GM19452 (cell line): Measurements from ENCODE around the gene ITGBL1.

Source experiments
- ATAC-seq: cut with Tn5 transposase; IDR thresholded peaks from one replicate; pipeline ENCODE4 v1.9.1; 2021; ENCODE audit not compliant: unreplicated experiment

ITGBL1 gene

DNA sequence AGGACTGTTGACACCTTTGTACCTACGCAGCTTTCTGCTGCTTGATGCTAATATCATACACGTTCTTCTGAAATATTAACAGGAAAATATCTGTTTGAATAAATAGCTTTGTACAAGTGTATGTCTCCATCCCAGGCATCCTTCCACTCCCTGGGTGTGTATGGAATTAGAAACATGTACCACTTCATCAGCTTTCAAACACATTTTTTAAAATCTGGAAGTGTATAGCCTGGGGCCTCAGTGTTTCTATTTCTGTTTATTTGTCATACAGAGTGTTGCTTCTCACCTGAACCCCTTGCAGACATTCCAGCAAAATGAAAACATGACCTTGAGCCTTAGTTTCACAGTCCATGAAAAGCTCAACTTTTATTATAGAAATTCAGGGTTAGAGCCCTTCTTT, 168.6 kb downstream of the ITGBL1 start:
- no peak for ATAC-seq

GRCh38 chr13:101623470-101624209, 171.2 kb downstream of the ITGBL1 start:
- ATAC-seq: no peak

GRCh38 chr13:101624210-101624922, 171.9 kb downstream of the ITGBL1 start:
- no peak for ATAC-seq

GRCh38 chr13:101624981-101625380, 172.5 kb downstream of the ITGBL1 start:
- ATAC-seq: no peak

DNA sequence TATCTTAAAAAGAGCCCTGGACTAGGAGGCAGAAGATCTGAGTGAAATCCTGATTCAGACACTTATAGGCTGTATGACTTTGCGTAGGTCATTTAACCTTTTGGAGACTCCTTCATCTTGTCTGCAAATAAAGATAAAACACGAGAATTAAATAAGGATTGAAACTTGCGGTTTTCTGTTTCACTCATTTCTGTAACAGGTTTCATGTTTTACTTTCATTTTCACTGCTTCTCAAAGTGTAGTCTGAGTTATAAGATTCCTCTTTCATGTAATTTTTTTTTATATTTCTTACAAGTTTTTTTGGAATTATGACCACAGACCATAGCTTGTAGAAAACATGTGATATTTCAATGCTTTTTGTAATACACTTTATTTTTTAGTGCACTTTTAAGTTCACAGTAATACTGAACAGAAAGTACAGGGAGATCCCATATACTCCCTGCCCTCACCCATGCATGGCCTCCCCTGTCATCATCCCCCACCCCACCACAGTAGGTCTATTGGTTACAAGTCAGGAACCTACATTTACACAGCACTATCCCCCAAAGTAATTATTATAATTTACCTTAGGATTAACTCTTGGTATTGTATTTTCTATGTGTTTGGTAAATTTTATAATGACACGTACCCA, 174.6 kb downstream of the ITGBL1 start:
- ATAC-seq: peak; percentile 90

DNA sequence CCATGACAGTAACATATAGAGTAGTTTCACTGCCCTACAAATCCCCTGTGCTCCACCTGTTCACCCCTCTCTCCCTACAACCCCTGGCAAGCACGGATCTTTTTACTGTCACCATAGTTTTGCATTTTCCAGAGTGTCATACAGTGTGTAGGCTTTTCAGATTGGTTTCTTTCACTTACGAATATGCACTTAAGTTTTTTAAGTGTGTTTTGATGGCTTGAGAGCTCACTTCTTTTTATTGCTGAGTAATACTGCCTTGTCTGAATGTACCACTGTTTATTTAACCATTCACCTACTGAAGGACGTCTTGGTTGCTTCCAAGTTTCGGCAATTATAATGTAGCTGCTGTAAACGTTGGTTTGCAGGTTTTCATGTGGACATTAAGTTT, 175.1 kb downstream of the ITGBL1 start:
- ATAC-seq: peak; percentile 34

GRCh38 chr13:101628900-101629299, 176.4 kb downstream of the ITGBL1 start:
- ATAC-seq: no peak

GRCh38 chr13:101631395-101631794, 178.9 kb downstream of the ITGBL1 start:
- ATAC-seq: no peak

GRCh38 chr13:101634142-101634541, 181.7 kb downstream of the ITGBL1 start:
- no peak for ATAC-seq

DNA sequence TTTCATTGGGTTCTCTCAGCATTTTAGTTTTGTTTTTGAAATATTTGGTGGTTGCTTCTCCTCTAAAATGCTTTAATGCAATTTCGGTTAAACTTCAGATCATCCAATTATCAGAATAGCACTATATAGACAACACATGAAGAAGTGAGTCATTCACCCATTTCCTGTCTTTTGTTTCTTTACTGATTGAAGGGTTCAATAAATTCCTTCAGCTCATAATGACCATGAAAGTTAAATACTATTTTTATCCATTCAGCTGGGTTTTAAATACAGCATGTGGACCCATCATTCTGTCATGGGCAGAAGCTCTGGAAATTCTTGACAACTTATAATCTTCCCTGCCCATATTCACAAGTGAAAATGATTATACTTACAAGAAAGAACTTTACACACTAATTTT, 187.2 kb downstream of the ITGBL1 start:
- no peak for ATAC-seq

DNA sequence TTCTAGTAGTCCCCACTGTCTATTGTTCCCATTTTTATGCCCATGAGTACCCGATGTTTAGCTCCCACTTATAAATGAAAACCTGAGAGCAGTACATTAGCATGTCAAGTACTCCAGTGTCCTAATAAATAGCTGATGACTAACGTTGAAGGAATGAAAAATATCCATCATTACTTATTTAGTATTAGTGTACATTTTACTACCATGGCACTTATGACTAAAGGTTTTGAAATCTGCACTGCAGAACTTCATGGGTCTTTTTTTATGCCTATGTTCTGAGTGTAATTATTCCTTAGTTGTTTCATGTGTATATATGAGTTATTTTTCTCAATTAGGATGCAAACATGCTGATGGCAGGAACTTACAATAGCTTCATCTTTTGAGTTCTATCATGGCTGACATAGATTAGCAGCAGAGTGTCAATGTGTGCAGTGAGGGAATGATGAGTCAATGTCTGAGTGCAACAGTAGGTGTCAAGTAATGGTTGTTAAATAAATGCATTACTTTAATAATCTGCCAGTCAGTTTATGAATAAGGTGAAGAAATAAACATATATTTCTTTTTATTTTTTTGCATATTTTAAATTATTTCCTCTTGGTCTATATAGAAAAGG, 188.4 kb downstream of the ITGBL1 start:
- ATAC-seq: no peak

DNA sequence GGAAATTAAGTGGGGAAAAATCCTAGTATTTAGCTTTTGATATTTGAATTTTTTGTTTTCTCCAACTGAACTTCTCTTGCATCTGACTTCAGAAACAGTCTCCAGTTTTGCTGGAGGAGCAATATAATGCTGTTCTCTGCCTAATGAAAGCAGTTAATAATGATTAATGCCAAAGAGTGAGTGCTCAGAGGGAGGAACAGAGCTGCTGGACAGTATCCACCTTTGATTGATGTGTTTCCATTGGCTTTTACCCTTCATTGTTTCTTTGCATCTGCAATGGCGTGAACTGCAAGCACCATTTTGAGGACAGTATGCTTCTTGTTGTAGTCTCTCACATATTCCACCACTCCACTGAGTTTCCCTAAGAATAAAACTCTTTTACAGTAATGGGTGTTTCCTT, 193.4 kb downstream of the ITGBL1 start:
- ATAC-seq: no peak

DNA sequence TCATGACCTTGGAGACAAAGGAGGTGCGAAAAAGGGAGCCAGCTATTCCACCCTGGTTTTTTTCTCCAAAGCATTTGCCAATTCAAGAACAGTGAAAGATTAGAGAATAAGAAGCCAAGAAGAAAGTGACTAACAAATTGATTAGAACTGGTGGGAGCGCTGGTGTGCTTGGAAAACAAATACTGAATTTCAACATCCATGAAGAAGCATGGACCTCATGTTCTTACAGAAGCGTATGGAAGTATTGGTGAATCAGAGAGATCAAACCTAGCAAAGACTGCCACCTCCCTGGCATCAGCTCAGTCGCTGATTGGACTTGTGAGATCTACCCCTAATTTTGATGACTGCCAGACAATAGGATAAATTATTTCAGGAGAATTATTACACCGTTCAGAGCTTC, 195.3 kb downstream of the ITGBL1 start:
- no peak for ATAC-seq

GRCh38 chr13:101648766-101649487, 196.5 kb downstream of the ITGBL1 start:
- ATAC-seq: no peak

- ATAC-seq: no peak
Observed at GRCh38 chr13:101649488-101650126, 197.1 kb downstream of the ITGBL1 start.

- no peak for ATAC-seq
Observed at GRCh38 chr13:101654883-101655282, 202.4 kb downstream of the ITGBL1 start.

GRCh38 chr13:101655435-101655834, 203.0 kb downstream of the ITGBL1 start:
- ATAC-seq: no peak

DNA sequence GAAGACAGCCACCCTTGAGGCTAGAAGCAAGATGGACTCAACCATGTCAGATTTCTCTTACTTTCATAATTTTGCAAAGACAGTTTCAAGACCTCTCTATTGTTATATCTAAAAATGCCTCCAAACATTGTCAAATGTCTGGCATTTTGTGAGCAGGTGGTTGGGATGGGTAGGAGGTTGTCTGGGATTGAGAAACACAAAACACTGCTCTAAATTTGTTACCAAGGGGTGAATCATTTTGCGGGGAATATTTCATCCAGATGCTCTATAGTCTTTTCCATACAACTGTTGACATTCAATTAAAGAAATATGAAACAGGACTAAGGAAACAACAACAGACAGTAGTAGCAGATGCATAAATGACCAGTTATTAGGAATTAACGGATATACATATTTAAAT, 208.2 kb downstream of the ITGBL1 start:
- no peak for ATAC-seq

- ATAC-seq: no peak
Observed at GRCh38 chr13:101661839-101662238, 209.4 kb downstream of the ITGBL1 start.

DNA sequence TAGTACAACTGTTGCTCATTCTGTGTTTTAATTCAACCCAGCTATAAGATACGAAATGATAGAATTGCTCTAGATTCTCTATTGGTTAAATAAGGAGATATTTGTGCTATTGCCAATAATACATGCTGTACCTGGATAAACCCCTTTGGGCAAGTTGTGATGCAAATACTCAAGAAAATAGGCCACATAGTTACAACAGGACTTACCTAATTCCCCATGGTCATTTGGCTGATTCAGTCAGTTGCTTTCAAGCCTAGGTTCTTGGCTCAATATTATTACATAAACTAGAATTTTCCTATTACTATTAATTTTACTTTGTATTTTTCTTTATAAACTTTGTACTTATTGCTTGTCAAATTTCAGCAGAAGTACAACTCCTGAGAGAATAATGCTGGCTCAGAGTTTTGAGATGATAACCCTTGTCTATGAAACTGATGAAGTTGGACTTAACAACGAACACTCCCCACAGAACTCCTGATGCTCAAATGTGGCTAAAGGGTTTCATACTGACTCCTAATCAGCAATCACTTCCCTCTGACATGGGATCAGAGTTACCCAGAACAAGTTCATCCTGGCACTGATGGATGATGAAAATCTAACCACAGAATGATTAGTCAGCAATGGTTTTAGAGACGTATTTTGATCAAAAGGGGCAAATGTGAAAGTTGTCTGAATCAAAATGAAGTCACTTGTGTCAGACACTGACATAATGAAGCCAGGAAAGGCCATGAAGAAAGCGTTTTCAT, 221.1 kb downstream of the ITGBL1 start:
- no peak for ATAC-seq
